Hypothalamus (tissue), 51 donors: ENCODE measurements around the gene SLC28A2.
A peak's percentile ranks its signal among the peaks of the same experiment; 100 is the strongest.
"Not testable (repeated sequence)": the region's sequence is repeated elsewhere in the genome, so short reads cannot be mapped to it uniquely, and the experiment has no call there.

ENCODE experiments used
- DNase-seq, 51 donors: peaks; one replicate each; lab custom pipeline; 2025; lab: John Stamatoyannopoulos, UW

SLC28A2 gene, protein sequence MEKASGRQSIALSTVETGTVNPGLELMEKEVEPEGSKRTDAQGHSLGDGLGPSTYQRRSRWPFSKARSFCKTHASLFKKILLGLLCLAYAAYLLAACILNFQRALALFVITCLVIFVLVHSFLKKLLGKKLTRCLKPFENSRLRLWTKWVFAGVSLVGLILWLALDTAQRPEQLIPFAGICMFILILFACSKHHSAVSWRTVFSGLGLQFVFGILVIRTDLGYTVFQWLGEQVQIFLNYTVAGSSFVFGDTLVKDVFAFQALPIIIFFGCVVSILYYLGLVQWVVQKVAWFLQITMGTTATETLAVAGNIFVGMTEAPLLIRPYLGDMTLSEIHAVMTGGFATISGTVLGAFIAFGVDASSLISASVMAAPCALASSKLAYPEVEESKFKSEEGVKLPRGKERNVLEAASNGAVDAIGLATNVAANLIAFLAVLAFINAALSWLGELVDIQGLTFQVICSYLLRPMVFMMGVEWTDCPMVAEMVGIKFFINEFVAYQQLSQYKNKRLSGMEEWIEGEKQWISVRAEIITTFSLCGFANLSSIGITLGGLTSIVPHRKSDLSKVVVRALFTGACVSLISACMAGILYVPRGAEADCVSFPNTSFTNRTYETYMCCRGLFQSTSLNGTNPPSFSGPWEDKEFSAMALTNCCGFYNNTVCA

DNA sequence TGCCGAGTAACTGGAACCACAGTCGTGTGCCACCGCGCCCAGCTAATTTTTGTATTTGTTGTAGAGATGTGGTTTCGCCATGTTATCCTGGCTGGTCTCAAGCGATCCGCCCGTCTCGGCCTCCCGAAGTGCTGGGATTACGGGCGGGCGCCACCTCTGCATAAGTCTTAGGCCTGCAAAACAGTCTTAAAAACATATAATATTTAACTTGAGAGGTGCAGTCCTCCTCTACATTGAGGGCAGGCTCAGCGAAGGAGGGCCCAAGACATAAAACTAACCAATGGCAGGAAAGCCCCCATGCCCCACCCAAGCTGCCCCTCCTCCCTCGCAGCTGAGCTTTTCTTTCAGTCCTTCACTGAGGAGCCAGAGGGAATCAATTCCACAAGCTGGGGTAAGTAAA is at the start of gene SLC28A2:
SLC28A2 (plus strand) TSS at position 347 of the 400 bp plus-strand sequence. CDS start 982 bp downstream, outside the sequence.
- no peak for DNase-seq

DNA sequence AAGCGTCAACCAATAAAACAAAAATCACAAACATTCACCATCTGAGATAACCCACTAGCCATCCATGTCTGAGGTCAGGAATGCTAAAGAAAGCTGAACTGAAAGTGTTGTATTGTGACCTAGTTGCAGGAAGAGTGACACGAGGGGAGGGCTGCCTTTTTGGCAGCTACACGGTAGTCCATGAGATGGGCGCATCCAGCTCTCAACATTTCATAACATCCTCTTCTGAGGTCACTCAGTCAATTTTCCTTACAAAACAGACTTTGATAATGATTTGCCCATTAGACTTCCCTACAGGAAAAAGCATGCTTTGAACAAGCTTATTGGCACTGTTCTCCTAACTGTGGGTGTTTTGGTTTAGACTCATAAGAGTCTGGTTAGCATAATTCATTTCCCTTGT is 48.9 kb upstream of the SLC28A2 start:
- peak in 1 of 51 donors; percentile 9 for DNase-seq

DNA sequence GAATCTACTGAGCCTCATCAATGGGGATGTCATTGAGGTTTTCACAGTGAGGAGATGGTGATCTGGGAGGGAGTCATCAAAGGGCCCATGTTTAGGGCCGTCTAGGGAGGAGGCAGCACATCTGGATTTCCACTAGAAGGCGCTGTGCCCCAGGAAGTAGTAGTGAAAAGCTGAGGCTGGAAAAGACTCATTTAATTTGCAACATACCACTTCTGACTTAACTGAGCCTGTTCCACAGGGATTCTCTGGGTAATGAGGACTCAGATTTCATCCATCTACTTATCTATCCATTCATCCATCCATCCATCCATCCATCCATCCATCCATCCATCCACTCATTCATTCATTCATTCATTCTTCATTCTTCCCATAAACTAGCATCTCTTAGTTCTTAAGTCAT is 46.8 kb upstream of the SLC28A2 start:
- peak in 23 of 51 donors; percentile 5 to 64 (median 32) for DNase-seq

- DNase-seq, result no peak
These were observed 39.5 kb upstream of the SLC28A2 start for GRCh38 chr15:45212493-45212892.

- no peak for DNase-seq
These were observed 30.9 kb upstream of the SLC28A2 start for GRCh38 chr15:45221053-45221599.

GRCh38 chr15:45221967-45222366 is 30.1 kb upstream of the SLC28A2 start:
- DNase-seq, result no peak

GRCh38 chr15:45224621-45225217 is 27.3 kb upstream of the SLC28A2 start:
- DNase-seq, result no peak

GRCh38 chr15:45225506-45226273 is 26.3 kb upstream of the SLC28A2 start:
- no peak for DNase-seq

DNA sequence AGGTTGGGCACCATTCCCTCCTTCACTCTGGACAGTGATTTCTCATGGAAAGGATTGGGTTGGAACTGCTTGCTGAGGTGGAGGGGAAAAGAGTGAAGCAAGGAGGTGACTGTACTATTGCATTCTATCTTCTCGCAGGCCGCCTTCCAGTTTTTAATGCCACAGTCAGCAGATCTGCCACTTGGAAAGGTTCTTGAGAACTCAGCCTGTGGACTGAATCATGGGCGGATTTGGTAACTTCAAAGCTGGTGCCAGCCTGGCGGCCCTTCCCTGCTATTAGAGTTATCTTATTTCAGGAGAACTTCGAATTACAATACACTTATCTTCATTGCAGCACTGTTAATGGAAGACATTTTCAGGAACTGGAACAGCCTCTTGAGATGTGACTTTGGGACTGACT is 23.1 kb upstream of the SLC28A2 start:
- no peak for DNase-seq

GRCh38 chr15:45230245-45230965 is 21.6 kb upstream of the SLC28A2 start:
- no peak for DNase-seq

GRCh38 chr15:45231132-45231531 is 20.9 kb upstream of the SLC28A2 start:
- no peak for DNase-seq

- DNase-seq, result no peak
These were observed 20.0 kb upstream of the SLC28A2 start for GRCh38 chr15:45231864-45232562.

GRCh38 chr15:45234562-45235235 is 17.3 kb upstream of the SLC28A2 start:
- DNase-seq, result no peak

DNA sequence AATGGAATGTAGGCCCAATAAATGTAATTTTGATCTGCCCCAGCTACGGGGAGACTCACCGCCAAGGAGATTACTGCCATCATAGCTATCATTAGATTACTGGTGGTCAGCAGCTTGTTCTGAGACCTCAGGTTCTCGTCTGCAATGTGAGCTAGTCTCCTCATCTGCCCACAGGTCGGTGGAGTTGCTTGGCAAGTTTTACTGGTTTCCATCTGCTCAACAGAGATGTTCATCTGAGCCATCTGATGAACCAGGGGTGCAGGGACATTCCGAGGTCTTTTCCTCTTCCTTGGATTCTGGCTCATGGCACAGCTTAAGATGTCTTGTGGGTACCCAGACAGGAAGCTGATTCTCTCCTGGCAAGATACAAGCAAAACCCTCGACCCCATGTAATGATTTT is 15.2 kb upstream of the SLC28A2 start:
- DNase-seq, result not testable (repeated sequence)

DNA sequence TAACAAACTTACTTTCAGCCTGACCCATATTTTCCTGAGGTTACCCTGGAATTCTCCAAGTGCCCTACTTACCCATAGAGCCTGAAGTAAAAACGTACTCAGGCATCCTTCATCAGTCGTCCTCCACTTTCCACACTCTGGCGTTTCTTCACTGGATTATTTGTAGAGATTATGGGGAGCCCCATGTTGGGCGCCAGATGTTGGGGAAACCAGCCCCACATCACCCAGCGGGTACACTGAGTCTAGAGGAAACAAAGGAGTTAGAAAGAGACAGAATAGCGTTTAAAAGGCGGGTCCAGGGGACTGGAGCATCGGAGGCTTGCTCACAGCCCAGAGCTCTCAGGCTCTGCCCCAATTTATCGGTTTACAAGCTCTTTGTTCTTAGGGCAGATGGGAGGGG is 9.7 kb upstream of the SLC28A2 start:
- no peak for DNase-seq

- no peak for DNase-seq
These were observed 2.8 kb upstream of the SLC28A2 start for GRCh38 chr15:45249125-45249780.

GRCh38 chr15:45253330-45253729 is 1.3 kb downstream of the SLC28A2 start:
- no peak for DNase-seq

DNA sequence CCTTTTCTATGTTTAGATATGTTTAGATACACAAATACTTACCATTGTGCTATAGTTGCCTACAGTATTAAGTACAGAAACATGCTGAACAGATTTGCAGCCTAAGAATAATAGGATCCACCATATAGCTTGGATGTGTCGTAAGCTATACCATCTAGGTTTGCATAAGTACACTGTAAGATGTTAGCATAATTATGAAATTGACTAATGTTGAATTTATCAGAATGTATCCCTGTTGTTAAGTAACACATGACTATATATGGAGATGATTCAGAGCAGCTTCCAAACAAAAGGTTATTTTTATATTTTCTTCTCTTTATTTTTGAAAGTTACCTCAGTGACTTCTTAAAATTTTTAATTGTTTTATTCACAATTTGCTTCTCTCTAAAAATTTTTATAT is 2.4 kb downstream of the SLC28A2 start:
- DNase-seq, result no peak
